ENCODE data around the gene DST.

DNA sequence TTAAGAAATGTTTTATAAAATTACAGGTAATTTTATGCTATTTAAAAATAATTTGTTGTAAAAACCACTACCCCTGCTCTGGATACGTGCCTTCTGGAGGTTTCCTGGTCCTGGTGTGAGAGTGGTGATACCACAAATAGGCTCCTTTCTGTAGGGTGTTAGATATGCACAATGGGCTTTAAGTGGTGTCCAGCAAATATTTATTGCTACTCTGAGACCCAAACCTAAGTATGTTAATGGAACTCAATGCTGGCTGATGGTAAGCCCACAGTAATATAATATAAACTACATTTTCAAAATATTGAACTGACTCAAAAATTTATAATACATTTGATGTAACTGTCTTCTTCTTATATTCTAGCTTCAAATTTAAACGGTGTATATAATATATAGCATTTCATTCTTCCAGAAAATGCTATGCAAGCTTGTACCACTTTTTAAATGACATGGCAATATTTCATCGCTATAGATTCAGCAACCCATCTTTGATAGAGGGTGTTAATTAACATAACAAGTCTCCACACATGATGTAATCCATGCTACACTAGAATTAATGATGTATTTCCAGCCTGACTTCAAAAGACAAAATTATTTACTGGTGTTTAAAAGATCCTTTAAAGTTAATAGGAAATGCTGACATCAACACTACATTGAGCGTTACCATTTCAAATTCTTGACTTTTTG lies 161.9 kb downstream of the DST start:
- TF ChIP-seq, protein P1, sequence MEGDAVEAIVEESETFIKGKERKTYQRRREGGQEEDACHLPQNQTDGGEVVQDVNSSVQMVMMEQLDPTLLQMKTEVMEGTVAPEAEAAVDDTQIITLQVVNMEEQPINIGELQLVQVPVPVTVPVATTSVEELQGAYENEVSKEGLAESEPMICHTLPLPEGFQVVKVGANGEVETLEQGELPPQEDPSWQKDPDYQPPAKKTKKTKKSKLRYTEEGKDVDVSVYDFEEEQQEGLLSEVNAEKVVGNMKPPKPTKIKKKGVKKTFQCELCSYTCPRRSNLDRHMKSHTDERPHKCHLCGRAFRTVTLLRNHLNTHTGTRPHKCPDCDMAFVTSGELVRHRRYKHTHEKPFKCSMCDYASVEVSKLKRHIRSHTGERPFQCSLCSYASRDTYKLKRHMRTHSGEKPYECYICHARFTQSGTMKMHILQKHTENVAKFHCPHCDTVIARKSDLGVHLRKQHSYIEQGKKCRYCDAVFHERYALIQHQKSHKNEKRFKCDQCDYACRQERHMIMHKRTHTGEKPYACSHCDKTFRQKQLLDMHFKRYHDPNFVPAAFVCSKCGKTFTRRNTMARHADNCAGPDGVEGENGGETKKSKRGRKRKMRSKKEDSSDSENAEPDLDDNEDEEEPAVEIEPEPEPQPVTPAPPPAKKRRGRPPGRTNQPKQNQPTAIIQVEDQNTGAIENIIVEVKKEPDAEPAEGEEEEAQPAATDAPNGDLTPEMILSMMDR (IDR thresholded peaks at IDR 0.05), result no peak
- TF ChIP-seq EZH2 (IDR thresholded peaks at IDR 0.05; ENCODE audit: borderline replicate concordance, insufficient read depth, low read depth, low read length, poor library complexity, severe bottlenecking), result no peak

Measured in B cell (primary cell).